ENCODE results near the gene KANSL1. TPM values are rescaled to one million over a fixed set of nuclear protein-coding genes. Genes with fewer than 3 reads are reported as not detected.

Gene KANSL1
- polyA plus RNA-seq, 1 experiment, result 14.1 TPM

GRCh38 chr17:46035112-46035818 is 158.0 kb downstream of the KANSL1 start:
- no peak for DNase-seq (ENCODE audit: low read depth)
- Histone ChIP-seq H3K27me3 (ENCODE audit: control insufficient read depth, insufficient read depth, low read length) (no peaks in the 10 kb centered on the region), H3K36me3 (ENCODE audit: control insufficient read depth, insufficient read depth, low read length) (peaks cover 54% of the 10 kb centered on the region), H3K4me3 (ENCODE audit: low read depth, low read length) (no peak overlapping the region)
- POLR2A ChIA-PET, result no interaction called here
- CTCF ChIA-PET, result interaction anchor here (0.7 to 6.6 kb wide), 7 partner anchors 9 to 178 kb away, joined by 3 to 30 read pairs (median 4); no protein-coding TSS in a partner anchor
- TF ChIP-seq CTCF (IDR thresholded peaks at IDR 0.05; ENCODE audit: insufficient read depth, low read depth, low read length), result no peak

- POLR2A ChIA-PET, result no interaction called here
- DNase-seq (ENCODE audit: low read depth), result no peak
- CTCF ChIA-PET, result interaction anchor here (1.6 to 6.6 kb wide), 2 partner anchors 11 to 29 kb away, joined by 4 to 30 read pairs; no protein-coding TSS in a partner anchor
- Histone ChIP-seq H3K27me3 (ENCODE audit: control insufficient read depth, insufficient read depth, low read length) (no peaks in the 10 kb centered on the region), H3K36me3 (ENCODE audit: control insufficient read depth, insufficient read depth, low read length) (peaks cover 43% of the 10 kb centered on the region), H3K4me3 (ENCODE audit: low read depth, low read length) (no peak overlapping the region)
- TF ChIP-seq CTCF (IDR thresholded peaks at IDR 0.05; ENCODE audit: insufficient read depth, low read depth, low read length), result no peak
Measured at GRCh38 chr17:46033392-46033791, 159.8 kb downstream of the KANSL1 start.

GRCh38 chr17:46032909-46033308 is 160.3 kb downstream of the KANSL1 start:
- no peak for TF ChIP-seq CTCF (IDR thresholded peaks at IDR 0.05; ENCODE audit: insufficient read depth, low read depth, low read length)
- ChIA-PET CTCF (interaction anchor here (1.6 to 6.6 kb wide), 2 partner anchors 12 to 28 kb away, joined by 4 to 30 read pairs; no protein-coding TSS in a partner anchor), POLR2A (no interaction called here)
- H3K27me3 ChIP-seq (ENCODE audit: control insufficient read depth, insufficient read depth, low read length), result no peaks in the 10 kb centered on the region
- DNase-seq (ENCODE audit: low read depth), result no peak
- no peak overlapping the region for H3K4me3 ChIP-seq (ENCODE audit: low read depth, low read length)
- H3K36me3 ChIP-seq (ENCODE audit: control insufficient read depth, insufficient read depth, low read length), result peaks cover 38% of the 10 kb centered on the region

- CTCF ChIA-PET, result interaction anchor here (6.6 kb wide), 1 partner anchor 13 kb away, joined by 30 read pairs; no protein-coding TSS in a partner anchor
- DNase-seq (ENCODE audit: low read depth), result no peak
- Histone ChIP-seq H3K36me3 (ENCODE audit: control insufficient read depth, insufficient read depth, low read length) (peaks cover 40% of the 10 kb centered on the region), H3K4me3 (ENCODE audit: low read depth, low read length) (no peak overlapping the region), H3K27me3 (ENCODE audit: control insufficient read depth, insufficient read depth, low read length) (no peaks in the 10 kb centered on the region)
- POLR2A ChIA-PET, result no interaction called here
- no peak for TF ChIP-seq CTCF (IDR thresholded peaks at IDR 0.05; ENCODE audit: insufficient read depth, low read depth, low read length)
Measured at GRCh38 chr17:46031920-46032319, 161.3 kb downstream of the KANSL1 start.

- H3K36me3 ChIP-seq (ENCODE audit: control insufficient read depth, insufficient read depth, low read length), result peaks cover 41% of the 10 kb centered on the region
- ChIA-PET CTCF (interaction anchor here (0.9 to 6.6 kb wide), 2 partner anchors 10 to 13 kb away, joined by 3 to 30 read pairs; no protein-coding TSS in a partner anchor), POLR2A (no interaction called here)
- no peaks in the 10 kb centered on the region for H3K27me3 ChIP-seq (ENCODE audit: control insufficient read depth, insufficient read depth, low read length)
- DNase-seq (ENCODE audit: low read depth), result no peak
- TF ChIP-seq CTCF (IDR thresholded peaks at IDR 0.05; ENCODE audit: insufficient read depth, low read depth, low read length), result no peak
- no peak overlapping the region for H3K4me3 ChIP-seq (ENCODE audit: low read depth, low read length)
Measured at GRCh38 chr17:46031440-46031839, 161.8 kb downstream of the KANSL1 start.

All from BJ (cell line).